OCI-LY7 (cell line): ENCODE measurements around the gene TTLL7.

ENCODE experiments used
- CTCF ChIP-seq: fragments of 200-600 bp; sonication (generic); conservative IDR thresholded peaks from 2 replicates; pipeline ENCODE4 v1.5.1; 2014; ENCODE audit warnings: mild to moderate bottlenecking, antibody characterized with exemption, low read length, moderate library complexity, mixed read lengths
- EZH2phosphoT487 ChIP-seq: fragments of 200-600 bp; sonication (generic); IDR thresholded peaks from 2 replicates; pipeline ENCODE4 v1.6.1; 2018; ENCODE audit warnings: low read depth, borderline replicate concordance, mild to moderate bottlenecking, mixed run types, antibody characterized with exemption, low read length, moderate library complexity, mixed read lengths

DNA sequence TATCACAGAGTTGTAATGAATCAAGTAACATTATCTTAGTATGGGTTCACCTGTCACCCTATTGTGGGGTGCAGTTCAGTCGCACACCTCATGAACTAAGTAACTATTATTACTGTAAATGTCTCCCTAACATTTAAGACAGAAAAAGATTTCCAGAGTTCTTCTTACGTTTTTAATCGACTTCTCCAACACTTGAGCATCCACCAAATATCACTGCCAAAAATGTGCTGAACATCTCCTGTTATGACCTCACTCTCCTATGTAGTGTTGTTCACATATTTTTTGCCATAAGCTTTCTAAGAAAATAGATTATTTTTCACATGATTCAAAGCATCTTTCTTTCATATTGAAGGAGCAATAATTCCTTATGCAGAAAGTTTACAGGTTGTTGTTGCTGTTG, 1.3 kb downstream of the TTLL7 start:
- TF ChIP-seq CTCF (no peak), EZH2phosphoT487 (no peak)
